Posterior vena cava (tissue), 2 donors: ENCODE results near the gene FUT8. TPM values are rescaled to one million over a fixed set of nuclear protein-coding genes. Genes with fewer than 3 reads are reported as not detected.

ENCODE experiments used
- DNase-seq: peaks from one replicate; pipeline ENCODE4 v3.0.0-alpha.2; 2020; ENCODE audit warnings: low spot score
- intact Hi-C, 2 donors: fragments of 100-400 bp; cut with DNase I; formaldehyde crosslinking; loops; one replicate each; pipeline versions ENCODE4 v1.14.1 to v1.14.2; 2022 to 2023
- long read RNA-seq, 2 donors: library from polyadenylated mRNA; unstranded; transcript quantifications; one replicate each; pipeline ENCODE4 v2.0.0, GENCODE V29; 2020 to 2021
- total RNA-seq, 2 donors: library from RNA; stranded (reverse); fragmentation: NEBNext Ultra II Directional; extraction: Animal tissue kit (Norgen Biotek cat#: 25700); gene quantifications; one replicate each; pipeline ENCODE4 v1.2.1, GENCODE V29; 2021
- donor health status: DM: yes; HTN: yes; CAD: no.
- donor health status: DM: yes; HTN: yes; CAD: no.

The FUT8 gene
- 10 to 100 TPM; 26.0 to 35.9 TPM for total RNA-seq
- long read RNA-seq, donor 1, full-length matches to known transcripts, result 2 of 11 reads
- long read RNA-seq, donor 1, partial matches to known transcripts, result 2 of 11 reads
- long read RNA-seq, donor 1, other reads (novel, unspliced or antisense), result 7 of 11 reads
- long read RNA-seq, donor 2, full-length matches to known transcripts, result 1 of 5 reads
- long read RNA-seq, donor 2, partial matches to known transcripts, result 2 of 5 reads
- long read RNA-seq, donor 2, other reads (novel, unspliced or antisense), result 2 of 5 reads

- intact Hi-C loops, result loop anchor here (5.0 to 10.0 kb wide), 2 partner anchors 247 to 410 kb away; no protein-coding TSS in a partner anchor
- peak; percentile 99 for DNase-seq
Measured at GRCh38 chr14:65412032-65412846, at the start of gene FUT8. FUT8 (plus strand) TSS chr14:65412730; CDS start chr14:65561564, 148,834 bp downstream.

GRCh38 chr14:65366802-65367565, 45.5 kb upstream of the FUT8 start:
- no peak for DNase-seq
- intact Hi-C loops, result no loop called here

GRCh38 chr14:65369560-65369959, 43.0 kb upstream of the FUT8 start:
- intact Hi-C loops, result no loop called here
- no peak for DNase-seq

- no peak for DNase-seq
- intact Hi-C loops, result no loop called here
Measured at GRCh38 chr14:65370801-65371248, 41.7 kb upstream of the FUT8 start.

- intact Hi-C loops, result no loop called here
- no peak for DNase-seq
Measured at GRCh38 chr14:65371784-65372183, 40.7 kb upstream of the FUT8 start.

GRCh38 chr14:65373016-65373670, 39.4 kb upstream of the FUT8 start:
- intact Hi-C loops, result no loop called here

GRCh38 chr14:65373671-65374039, 38.9 kb upstream of the FUT8 start:
- DNase-seq, result no peak
- intact Hi-C loops, result no loop called here

More at GRCh38 chr14:65373016-65373670, 39.4 kb upstream of the FUT8 start:
- DNase-seq, result no peak

- no peak for DNase-seq
- intact Hi-C loops, result no loop called here
Measured at GRCh38 chr14:65377576-65377975, 35.0 kb upstream of the FUT8 start.

- no peak for DNase-seq
- intact Hi-C loops, result no loop called here
Measured at GRCh38 chr14:65382586-65382985, 29.9 kb upstream of the FUT8 start.

GRCh38 chr14:65387171-65387570, 25.4 kb upstream of the FUT8 start:
- intact Hi-C loops, result no loop called here
- no peak for DNase-seq

GRCh38 chr14:65387628-65388027, 24.9 kb upstream of the FUT8 start:
- intact Hi-C loops, result no loop called here
- no peak for DNase-seq

- intact Hi-C loops, result no loop called here
- DNase-seq, result no peak
Measured at GRCh38 chr14:65392296-65392695, 20.2 kb upstream of the FUT8 start.

GRCh38 chr14:65396082-65396910, 16.2 kb upstream of the FUT8 start:
- intact Hi-C loops, result no loop called here

GRCh38 chr14:65403231-65403630, 9.3 kb upstream of the FUT8 start:
- intact Hi-C loops, result no loop called here
- no peak for DNase-seq

More at GRCh38 chr14:65396082-65396910, 16.2 kb upstream of the FUT8 start:
- DNase-seq, result no peak

- DNase-seq, result no peak
- intact Hi-C loops, result no loop called here
Measured at GRCh38 chr14:65408113-65408512, 4.4 kb upstream of the FUT8 start.

GRCh38 chr14:65410640-65411039, 1.9 kb upstream of the FUT8 start:
- intact Hi-C loops, result loop anchor here (5.0 to 10.0 kb wide), 2 partner anchors 246 to 412 kb away; no protein-coding TSS in a partner anchor
- no peak for DNase-seq

GRCh38 chr14:65411656-65412031, 886 bp upstream of the FUT8 start:
- intact Hi-C loops, result loop anchor here (5.0 to 10.0 kb wide), 2 partner anchors 247 to 411 kb away; no protein-coding TSS in a partner anchor
- peak; percentile 97 for DNase-seq
